ENCODE measurements around the gene CRACDL.

The CRACDL gene

GRCh38 chr2:98927027-98927426 lies 9.0 kb downstream of the CRACDL start:
- TF ChIP-seq, protein P1, sequence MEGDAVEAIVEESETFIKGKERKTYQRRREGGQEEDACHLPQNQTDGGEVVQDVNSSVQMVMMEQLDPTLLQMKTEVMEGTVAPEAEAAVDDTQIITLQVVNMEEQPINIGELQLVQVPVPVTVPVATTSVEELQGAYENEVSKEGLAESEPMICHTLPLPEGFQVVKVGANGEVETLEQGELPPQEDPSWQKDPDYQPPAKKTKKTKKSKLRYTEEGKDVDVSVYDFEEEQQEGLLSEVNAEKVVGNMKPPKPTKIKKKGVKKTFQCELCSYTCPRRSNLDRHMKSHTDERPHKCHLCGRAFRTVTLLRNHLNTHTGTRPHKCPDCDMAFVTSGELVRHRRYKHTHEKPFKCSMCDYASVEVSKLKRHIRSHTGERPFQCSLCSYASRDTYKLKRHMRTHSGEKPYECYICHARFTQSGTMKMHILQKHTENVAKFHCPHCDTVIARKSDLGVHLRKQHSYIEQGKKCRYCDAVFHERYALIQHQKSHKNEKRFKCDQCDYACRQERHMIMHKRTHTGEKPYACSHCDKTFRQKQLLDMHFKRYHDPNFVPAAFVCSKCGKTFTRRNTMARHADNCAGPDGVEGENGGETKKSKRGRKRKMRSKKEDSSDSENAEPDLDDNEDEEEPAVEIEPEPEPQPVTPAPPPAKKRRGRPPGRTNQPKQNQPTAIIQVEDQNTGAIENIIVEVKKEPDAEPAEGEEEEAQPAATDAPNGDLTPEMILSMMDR (IDR thresholded peaks at IDR 0.05; ENCODE audit: low read depth, low read length, missing control alignments) = no peak
- no peak for DNase-seq (ENCODE audit: extremely low read depth, low read depth)
- no peak overlapping the region for H3K4me3 ChIP-seq (replicated peaks; ENCODE audit: low read depth, low read length)

DNA sequence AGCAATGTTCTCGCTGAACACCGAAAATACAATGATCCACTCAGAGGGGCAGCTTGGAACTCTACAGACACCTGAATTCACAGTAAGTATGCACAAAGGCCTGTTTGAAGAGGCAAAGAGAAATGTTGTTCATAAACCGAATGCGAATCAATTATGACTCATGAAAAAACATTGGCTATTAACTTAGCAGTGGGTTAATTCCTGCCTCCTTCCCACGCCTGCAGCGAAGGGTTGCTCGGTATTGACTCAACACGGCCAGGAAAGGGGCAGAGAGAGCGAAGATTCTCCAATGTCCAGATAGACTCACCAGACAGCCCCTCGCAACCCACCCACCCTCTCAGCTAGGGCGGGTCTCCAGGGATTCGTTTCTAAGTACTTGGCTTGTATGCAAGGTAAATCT lies 9.4 kb downstream of the CRACDL start:
- no peak overlapping the region for H3K4me3 ChIP-seq (replicated peaks; ENCODE audit: low read depth, low read length)
- TF ChIP-seq, protein P1 (IDR thresholded peaks at IDR 0.05; ENCODE audit: low read depth, low read length, missing control alignments) = no peak
- no peak for DNase-seq (ENCODE audit: extremely low read depth, low read depth)

DNA sequence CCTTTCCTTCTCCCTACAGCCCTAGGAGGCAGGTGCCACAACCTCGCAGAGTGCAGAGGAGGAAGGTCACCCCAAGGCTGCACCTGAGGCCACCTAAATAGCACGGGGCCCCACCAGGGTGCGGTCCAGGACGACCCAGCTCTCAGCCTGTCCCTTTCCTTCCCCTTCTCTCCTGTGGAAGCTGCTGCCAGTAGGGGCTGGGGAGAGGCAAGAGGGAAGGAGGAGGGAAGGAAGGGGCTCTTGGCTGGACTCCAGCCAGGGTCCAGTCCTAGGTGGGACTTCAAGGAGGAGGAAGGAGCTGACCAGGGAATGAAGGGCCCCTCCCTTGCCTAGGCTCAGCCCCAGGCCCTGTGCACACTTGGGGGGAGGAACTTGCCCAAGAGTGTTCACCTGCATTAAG lies 11.1 kb downstream of the CRACDL start:
- no peak overlapping the region for H3K4me3 ChIP-seq (replicated peaks; ENCODE audit: low read depth, low read length)
- TF ChIP-seq, protein P1 (IDR thresholded peaks at IDR 0.05; ENCODE audit: low read depth, low read length, missing control alignments) = no peak
- DNase-seq (ENCODE audit: extremely low read depth, low read depth) = no peak

DNA sequence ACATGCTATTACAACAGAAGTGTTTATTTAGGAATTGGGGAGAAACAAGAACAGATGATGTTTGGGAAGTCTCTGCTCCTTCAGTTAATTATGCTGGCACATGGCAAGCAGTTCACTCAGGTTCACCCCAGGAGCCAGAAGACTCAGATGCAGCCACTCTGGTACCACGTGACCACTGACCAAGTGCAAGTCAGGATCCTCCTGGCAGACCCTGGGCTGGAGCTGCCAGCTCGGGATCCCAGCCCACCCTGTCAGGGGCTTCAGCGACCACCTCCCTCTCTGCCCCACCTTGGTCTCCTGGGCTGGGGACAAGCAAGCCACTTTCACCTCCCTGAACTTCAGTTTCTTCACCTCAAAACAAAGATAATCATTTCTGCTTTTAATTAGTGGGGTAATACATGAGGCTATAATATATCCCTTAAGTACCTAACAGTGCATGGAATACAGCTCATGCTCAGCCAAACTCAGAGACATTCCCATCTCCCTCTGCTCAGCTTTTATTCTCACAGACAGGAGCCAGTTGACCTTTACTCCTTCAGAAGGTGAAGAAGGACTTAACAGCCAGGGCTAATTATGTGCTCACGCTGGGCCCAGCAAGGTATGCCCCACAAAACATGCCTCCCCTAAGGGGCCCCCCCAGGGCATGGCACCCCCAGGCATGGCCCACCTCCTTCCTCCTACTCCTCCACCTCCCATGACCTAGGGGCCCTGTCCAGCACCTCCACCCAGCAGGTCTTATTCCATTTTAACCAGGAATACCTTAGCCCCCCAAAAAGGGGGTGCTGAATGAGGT lies 11.8 kb downstream of the CRACDL start:
- TF ChIP-seq, protein P1 (IDR thresholded peaks at IDR 0.05; ENCODE audit: low read depth, low read length, missing control alignments) = no peak
- no peak for DNase-seq (ENCODE audit: extremely low read depth, low read depth)
- no peak overlapping the region for H3K4me3 ChIP-seq (replicated peaks; ENCODE audit: low read depth, low read length)

DNA sequence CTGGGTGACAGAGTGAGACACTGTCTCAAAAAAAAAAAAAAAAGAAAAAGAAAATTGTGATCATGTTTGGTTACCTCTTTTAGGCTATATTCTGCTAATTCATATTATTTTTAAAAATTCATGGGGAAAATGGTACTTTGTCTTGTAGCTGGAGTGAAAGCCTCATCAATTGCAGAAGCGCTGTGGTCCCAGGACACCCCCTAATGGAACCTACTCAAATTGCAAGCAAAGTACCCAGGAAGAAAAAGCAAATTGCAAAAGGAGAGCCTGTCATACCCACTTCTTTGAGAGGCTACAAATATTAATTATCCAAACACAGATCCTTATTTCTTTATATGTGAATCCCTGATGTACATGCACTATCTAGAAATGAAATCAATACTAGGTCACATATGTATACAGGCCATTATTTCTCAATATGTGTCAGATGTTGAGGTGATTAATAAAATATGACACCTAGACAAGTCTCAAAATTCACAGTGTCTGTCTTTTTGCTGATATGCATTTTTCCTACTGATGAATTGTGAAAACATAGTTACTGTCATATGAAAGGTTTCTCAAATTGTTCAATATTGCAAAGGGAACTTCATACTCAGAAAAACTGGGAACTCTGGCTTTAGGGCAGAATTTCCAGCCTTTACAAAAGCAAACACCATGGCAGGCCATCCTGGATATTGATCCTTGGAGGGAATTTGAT lies 12.6 kb downstream of the CRACDL start:
- H3K4me3 ChIP-seq (replicated peaks; ENCODE audit: low read depth, low read length) = no peak overlapping the region
- TF ChIP-seq, protein P1 (IDR thresholded peaks at IDR 0.05; ENCODE audit: low read depth, low read length, missing control alignments) = peak; percentile 40
- DNase-seq (ENCODE audit: extremely low read depth, low read depth) = no peak

DNA sequence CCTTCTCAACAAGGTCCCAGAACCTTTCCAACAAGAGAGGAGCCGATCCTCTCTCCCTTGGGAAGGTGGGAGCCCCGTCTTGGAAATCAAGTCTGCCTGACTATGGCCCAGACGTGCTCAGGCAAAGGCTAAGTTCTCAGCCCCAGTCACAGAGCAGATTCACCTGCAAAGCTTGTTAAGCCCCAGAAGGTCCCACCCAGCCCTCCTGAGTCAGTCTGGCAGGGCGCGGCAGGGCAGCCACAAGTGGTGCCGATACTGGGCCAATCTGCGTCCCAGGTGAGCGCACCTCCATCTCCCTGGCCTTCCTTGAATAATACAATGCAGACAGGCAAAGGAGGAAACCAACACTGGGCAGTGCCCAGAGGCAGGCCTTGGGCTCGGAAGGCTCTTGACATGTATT lies 15.0 kb downstream of the CRACDL start:
- TF ChIP-seq, protein P1 (IDR thresholded peaks at IDR 0.05; ENCODE audit: low read depth, low read length, missing control alignments) = no peak

More for the DNA sequence above, 15.0 kb downstream of the CRACDL start:
- no peak overlapping the region for H3K4me3 ChIP-seq (replicated peaks; ENCODE audit: low read depth, low read length)
- DNase-seq (ENCODE audit: extremely low read depth, low read depth) = no peak
